ENCODE data around the gene NOP9. TPM values are rescaled to one million over a fixed set of nuclear protein-coding genes. Genes with fewer than 3 reads are reported as not detected.

NOP9 gene
- total RNA-seq, 2 donors from 2014 or later: 25.7 to 27.7 TPM

DNA sequence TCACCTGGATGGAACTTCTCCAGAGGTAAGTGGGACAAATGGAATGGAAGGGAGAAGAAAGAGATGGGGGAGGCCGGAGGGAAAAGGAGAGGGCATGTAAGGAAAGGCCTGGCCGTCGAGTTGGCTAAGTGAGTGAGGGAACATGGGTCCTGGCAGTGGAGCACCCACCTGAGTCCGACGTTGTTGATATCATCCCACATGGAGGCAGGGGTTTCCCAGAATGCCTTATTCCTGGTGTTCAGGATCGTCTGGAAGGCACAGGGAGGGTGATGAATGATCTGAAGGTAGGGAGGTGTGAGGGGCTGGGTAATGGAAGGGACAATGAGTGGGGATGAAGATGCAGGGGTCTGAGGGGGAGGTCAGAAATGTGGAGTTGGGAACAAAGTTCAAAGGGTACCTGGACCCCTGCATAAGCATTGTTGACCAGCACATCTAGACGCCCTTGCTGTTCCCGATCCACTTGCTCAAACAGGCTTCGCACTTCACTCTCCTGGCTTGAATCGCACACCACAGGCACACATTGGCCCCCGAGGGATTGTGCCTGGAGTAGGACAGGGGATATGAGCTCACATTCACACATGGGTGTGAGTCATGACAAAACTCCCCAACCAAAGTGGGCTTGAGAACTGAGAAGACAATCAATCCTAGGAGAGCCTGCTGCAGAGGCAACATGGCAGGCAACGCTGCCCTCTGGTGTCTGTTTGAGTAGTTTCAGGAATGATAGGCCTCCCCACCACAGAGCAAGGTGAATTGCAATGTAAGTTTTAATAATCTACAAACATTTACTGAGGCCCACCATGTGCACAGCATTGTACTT is 3.1 kb upstream of the NOP9 start:
- ATAC-seq (peak; percentile 77), DNase-seq (peak; percentile 35 to 52 (median 51))
- Mint-ChIP-seq H3K36me3 (ENCODE audit: low read depth) (peaks cover 14% of the 10 kb centered on the region), H3K27ac (peak overlapping the region; percentile 95), H3K4me3 (peak overlapping the region; percentile 28), H3K27me3 (no peaks in the 10 kb centered on the region), H3K4me1 (peaks cover 30% of the 10 kb centered on the region)
- H3K9me3 ChIP-seq (ENCODE audit: control insufficient read depth, low read length, poor library complexity, severe bottlenecking): no peaks in the 10 kb centered on the region

GRCh38 chr14:24297190-24297964 is 2.3 kb upstream of the NOP9 start:
- ATAC-seq (no peak), DNase-seq (no peak)
- Mint-ChIP-seq H3K4me3 (peak overlapping the region; percentile 15), H3K27ac (peak overlapping the region; percentile 95), H3K27me3 (no peaks in the 10 kb centered on the region), H3K36me3 (ENCODE audit: low read depth) (peaks cover 10% of the 10 kb centered on the region), H3K4me1 (peaks cover 28% of the 10 kb centered on the region)
- H3K9me3 ChIP-seq (ENCODE audit: control insufficient read depth, low read length, poor library complexity, severe bottlenecking): no peaks in the 10 kb centered on the region

GRCh38 chr14:24298892-24299254 is 777 bp upstream of the NOP9 start:
- no peaks in the 10 kb centered on the region for H3K9me3 ChIP-seq (ENCODE audit: control insufficient read depth, low read length, poor library complexity, severe bottlenecking)
- H3K4me1 Mint-ChIP-seq: peaks cover 30% of the 10 kb centered on the region
- DNase-seq (no peak), ATAC-seq (no peak)
- H3K36me3 Mint-ChIP-seq (ENCODE audit: low read depth): peaks cover 10% of the 10 kb centered on the region
- peak overlapping the region; percentile 96 for H3K4me3 Mint-ChIP-seq
- H3K27me3 Mint-ChIP-seq: no peaks in the 10 kb centered on the region
- H3K27ac Mint-ChIP-seq: peak overlapping the region; percentile 93

DNA sequence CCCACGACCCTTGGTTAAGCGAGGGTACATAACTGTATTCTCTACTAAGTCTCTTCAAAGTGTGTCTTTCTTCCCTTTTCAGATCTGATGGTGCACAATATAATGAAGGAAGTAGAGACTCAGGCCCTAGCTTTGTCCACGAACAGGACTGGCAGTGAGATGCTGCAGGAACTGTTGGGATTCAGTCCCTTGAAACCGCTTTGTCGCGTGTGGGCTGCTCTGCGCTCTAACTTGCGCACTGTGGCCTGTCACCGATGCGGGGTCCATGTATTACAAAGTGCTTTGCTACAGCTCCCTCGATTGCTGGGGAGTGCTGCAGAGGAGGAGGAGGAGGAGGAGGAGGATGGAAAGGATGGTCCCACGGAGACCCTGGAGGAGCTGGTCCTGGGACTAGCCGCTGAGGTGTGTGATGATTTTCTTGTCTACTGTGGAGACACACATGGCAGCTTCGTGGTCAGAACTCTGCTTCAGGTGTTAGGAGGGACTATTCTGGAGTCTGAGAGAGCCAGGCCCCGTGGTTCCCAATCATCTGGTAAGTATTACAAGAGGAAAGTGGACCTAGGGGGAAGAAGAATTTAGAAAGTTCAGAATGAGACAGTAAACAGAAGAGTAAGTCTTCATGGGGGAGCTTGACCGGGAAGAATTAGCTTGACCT is 803 bp downstream of the NOP9 start:
- no peak for ATAC-seq
- DNase-seq: no peak
- Mint-ChIP-seq H3K36me3 (ENCODE audit: low read depth) (peaks cover 17% of the 10 kb centered on the region), H3K4me3 (peak overlapping the region; percentile 96), H3K27ac (peak overlapping the region; percentile 93), H3K27me3 (no peaks in the 10 kb centered on the region), H3K4me1 (peaks cover 30% of the 10 kb centered on the region)
- H3K9me3 ChIP-seq (ENCODE audit: control insufficient read depth, low read length, poor library complexity, severe bottlenecking): no peaks in the 10 kb centered on the region

DNA sequence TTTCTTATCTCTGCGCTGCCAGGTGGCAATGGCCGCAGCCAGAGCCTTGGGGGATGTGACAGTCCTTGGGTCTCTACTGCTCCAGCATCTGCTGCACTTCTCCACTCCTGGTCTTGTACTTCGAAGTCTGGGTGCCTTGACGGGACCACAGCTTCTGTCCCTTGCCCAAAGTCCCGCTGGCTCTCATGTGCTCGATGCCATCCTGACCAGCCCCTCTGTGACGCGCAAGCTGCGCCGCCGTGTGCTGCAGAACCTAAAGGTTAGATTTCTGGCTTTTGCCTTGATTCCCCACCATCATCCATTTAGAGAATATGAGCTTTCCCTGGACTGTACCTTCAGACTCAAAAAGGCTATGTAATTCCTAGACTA is 4.4 kb downstream of the NOP9 start:
- Mint-ChIP-seq H3K27ac (no peak overlapping the region), H3K4me3 (no peak overlapping the region), H3K36me3 (ENCODE audit: low read depth) (peaks cover 17% of the 10 kb centered on the region), H3K4me1 (peaks cover 19% of the 10 kb centered on the region), H3K27me3 (no peaks in the 10 kb centered on the region)
- DNase-seq (no peak), ATAC-seq (no peak)
- no peaks in the 10 kb centered on the region for H3K9me3 ChIP-seq (ENCODE audit: control insufficient read depth, low read length, poor library complexity, severe bottlenecking)

GRCh38 chr14:24307156-24307574 is 7.5 kb downstream of the NOP9 start:
- Mint-ChIP-seq H3K27ac (no peak overlapping the region), H3K4me1 (peaks cover 32% of the 10 kb centered on the region), H3K36me3 (ENCODE audit: low read depth) (peaks cover 17% of the 10 kb centered on the region), H3K4me3 (peak overlapping the region; percentile 68), H3K27me3 (no peaks in the 10 kb centered on the region)
- no peaks in the 10 kb centered on the region for H3K9me3 ChIP-seq (ENCODE audit: control insufficient read depth, low read length, poor library complexity, severe bottlenecking)
- DNase-seq (no peak), ATAC-seq (no peak)

- no peaks in the 10 kb centered on the region for H3K27me3 Mint-ChIP-seq
- H3K4me3 Mint-ChIP-seq: peak within 1 kb of the TSS; percentile 68
- peaks cover 17% of the 10 kb centered on the region for H3K36me3 Mint-ChIP-seq (ENCODE audit: low read depth)
- peaks cover 38% of the 10 kb centered on the region for H3K4me1 Mint-ChIP-seq
- H3K27ac Mint-ChIP-seq: peak within 1 kb of the TSS; percentile 91
- no peaks in the 10 kb centered on the region for H3K9me3 ChIP-seq (ENCODE audit: control insufficient read depth, low read length, poor library complexity, severe bottlenecking)
- peak; percentile 21 for ATAC-seq
- DNase-seq: peak; percentile 27 to 49 (median 32)
These were observed 8.1 kb downstream of the NOP9 start, which contains the start of gene CIDEB for GRCh38 chr14:24307575-24308341. Gene CIDEB (minus strand): TSS chr14:24307977. CDS start chr14:24307858, 119 bp downstream.

GRCh38 chr14:24308342-24309124 is 8.9 kb downstream of the NOP9 start:
- no peak for ATAC-seq
- Mint-ChIP-seq H3K4me1 (peaks cover 44% of the 10 kb centered on the region), H3K27ac (peak overlapping the region; percentile 91), H3K27me3 (no peaks in the 10 kb centered on the region), H3K36me3 (ENCODE audit: low read depth) (peaks cover 17% of the 10 kb centered on the region), H3K4me3 (peak overlapping the region; percentile 62)
- H3K9me3 ChIP-seq (ENCODE audit: control insufficient read depth, low read length, poor library complexity, severe bottlenecking): no peaks in the 10 kb centered on the region
- no peak for DNase-seq

DNA sequence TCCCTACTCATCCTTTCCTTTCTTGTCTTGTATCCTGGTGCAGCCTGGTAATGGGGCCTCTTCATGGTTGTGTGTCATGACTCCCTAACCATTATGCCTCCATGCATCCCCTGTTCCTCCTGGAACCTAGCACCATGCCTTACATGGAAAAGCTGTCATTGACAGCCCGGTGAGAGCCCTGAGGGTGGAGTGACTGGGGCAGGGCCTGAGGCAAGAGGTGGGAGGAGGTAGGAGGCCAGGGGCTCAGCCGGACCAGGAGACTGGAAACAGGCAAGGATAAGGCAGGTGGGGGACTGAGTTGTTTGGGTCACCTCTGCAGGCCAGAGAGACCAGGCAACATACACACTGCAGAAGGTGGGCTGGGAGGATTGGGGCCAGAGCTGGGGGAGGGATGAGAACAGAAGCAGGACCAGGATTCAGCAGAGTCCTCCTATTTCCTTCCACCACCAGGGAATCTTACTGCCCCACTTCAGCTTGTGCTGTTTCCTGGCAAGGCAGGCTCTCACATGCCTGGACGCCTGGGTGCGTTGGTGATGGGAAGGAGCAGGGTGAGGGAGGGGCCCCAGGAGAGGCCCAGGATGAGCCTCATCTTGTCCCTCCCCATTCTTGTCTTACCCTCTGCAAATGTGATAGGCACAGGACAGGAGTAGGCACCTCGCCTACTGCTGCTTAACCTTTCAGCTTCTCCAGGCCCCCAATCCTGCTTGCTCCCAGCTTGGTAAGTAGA is 10.1 kb downstream of the NOP9 start, which contains the start of gene LTB4R2:
TSS of gene LTB4R2 (plus strand) at position 603 of the 727 bp plus-strand sequence. CDS start 525 bp downstream, outside the sequence.
- Mint-ChIP-seq H3K4me1 (peaks cover 54% of the 10 kb centered on the region), H3K27me3 (no peaks in the 10 kb centered on the region), H3K4me3 (peak within 1 kb of the TSS; percentile 87), H3K36me3 (ENCODE audit: low read depth) (peaks cover 18% of the 10 kb centered on the region), H3K27ac (peak within 1 kb of the TSS; percentile 91)
- no peaks in the 10 kb centered on the region for H3K9me3 ChIP-seq (ENCODE audit: control insufficient read depth, low read length, poor library complexity, severe bottlenecking)
- ATAC-seq (no peak), DNase-seq (no peak)

GRCh38 chr14:24310265-24310645 is 10.6 kb downstream of the NOP9 start:
- Mint-ChIP-seq H3K36me3 (ENCODE audit: low read depth) (peaks cover 15% of the 10 kb centered on the region), H3K4me1 (peaks cover 59% of the 10 kb centered on the region), H3K27ac (peak overlapping the region; percentile 91), H3K27me3 (no peaks in the 10 kb centered on the region), H3K4me3 (peak overlapping the region; percentile 87)
- ATAC-seq (no peak), DNase-seq (no peak)
- no peaks in the 10 kb centered on the region for H3K9me3 ChIP-seq (ENCODE audit: control insufficient read depth, low read length, poor library complexity, severe bottlenecking)

- Mint-ChIP-seq H3K4me3 (peak within 1 kb of the TSS; percentile 87), H3K4me1 (peaks cover 64% of the 10 kb centered on the region), H3K27ac (peak within 1 kb of the TSS; percentile 96), H3K27me3 (no peaks in the 10 kb centered on the region), H3K36me3 (ENCODE audit: low read depth) (peaks cover 9% of the 10 kb centered on the region)
- ATAC-seq: peak; percentile 86
- H3K9me3 ChIP-seq (ENCODE audit: control insufficient read depth, low read length, poor library complexity, severe bottlenecking): no peaks in the 10 kb centered on the region
- peak; percentile 58 to 62 (median 62) for DNase-seq
These were observed 11.3 kb downstream of the NOP9 start, which contains the start of gene LTB4R for GRCh38 chr14:24310646-24311604. Gene LTB4R (plus strand): TSS chr14:24311502. CDS start chr14:24315652, 4,150 bp downstream.

Measured in T-helper 17 cell (primary cell).